ENCODE data around the gene CARD11. TPM values are rescaled to one million over a fixed set of nuclear protein-coding genes. Genes with fewer than 3 reads are reported as not detected.

CARD11 gene
- polyA plus RNA-seq, 1 experiment = not detected

GRCh38 chr7:2939193-2939885, 104.3 kb downstream of the CARD11 start:
- Histone ChIP-seq H3K27me3 (ENCODE audit: control insufficient read depth, insufficient read depth, low read length) (no peaks in the 10 kb centered on the region), H3K36me3 (ENCODE audit: control insufficient read depth, insufficient read depth, low read length) (no peaks in the 10 kb centered on the region), H3K4me3 (ENCODE audit: low read depth, low read length) (no peak overlapping the region)
- TF ChIP-seq CTCF (IDR thresholded peaks at IDR 0.05; ENCODE audit: insufficient read depth, low read depth, low read length) = no peak
- DNase-seq (ENCODE audit: low read depth) = no peak
- CTCF ChIA-PET = no interaction called here
- POLR2A ChIA-PET = no interaction called here

- H3K36me3 ChIP-seq (ENCODE audit: control insufficient read depth, insufficient read depth, low read length) = no peaks in the 10 kb centered on the region
- ChIA-PET CTCF (no interaction called here), POLR2A (no interaction called here)
- H3K27me3 ChIP-seq (ENCODE audit: control insufficient read depth, insufficient read depth, low read length) = no peaks in the 10 kb centered on the region
- DNase-seq (ENCODE audit: low read depth) = no peak
- TF ChIP-seq CTCF (IDR thresholded peaks at IDR 0.05; ENCODE audit: insufficient read depth, low read depth, low read length) = no peak
- H3K4me3 ChIP-seq (ENCODE audit: low read depth, low read length) = no peak overlapping the region
These were observed 105.0 kb downstream of the CARD11 start for GRCh38 chr7:2938514-2939192.

- ChIA-PET CTCF (no interaction called here), POLR2A (no interaction called here)
- DNase-seq (ENCODE audit: low read depth) = no peak
- no peaks in the 10 kb centered on the region for H3K27me3 ChIP-seq (ENCODE audit: control insufficient read depth, insufficient read depth, low read length)
- H3K4me3 ChIP-seq (ENCODE audit: low read depth, low read length) = no peak overlapping the region
- TF ChIP-seq CTCF (IDR thresholded peaks at IDR 0.05; ENCODE audit: insufficient read depth, low read depth, low read length) = no peak
- no peaks in the 10 kb centered on the region for H3K36me3 ChIP-seq (ENCODE audit: control insufficient read depth, insufficient read depth, low read length)
These were observed 105.8 kb downstream of the CARD11 start for GRCh38 chr7:2937701-2938513.

GRCh38 chr7:2936891-2937580, 106.6 kb downstream of the CARD11 start:
- Histone ChIP-seq H3K36me3 (ENCODE audit: control insufficient read depth, insufficient read depth, low read length) (no peaks in the 10 kb centered on the region), H3K27me3 (ENCODE audit: control insufficient read depth, insufficient read depth, low read length) (no peaks in the 10 kb centered on the region), H3K4me3 (ENCODE audit: low read depth, low read length) (no peak overlapping the region)
- no peak for DNase-seq (ENCODE audit: low read depth)
- POLR2A ChIA-PET = no interaction called here
- CTCF ChIA-PET = interaction anchor here (0.7 kb wide), 1 partner anchor 509 kb away, joined by 3 read pairs; no protein-coding TSS in a partner anchor
- TF ChIP-seq CTCF (IDR thresholded peaks at IDR 0.05; ENCODE audit: insufficient read depth, low read depth, low read length) = no peak

- no peak for DNase-seq (ENCODE audit: low read depth)
- H3K36me3 ChIP-seq (ENCODE audit: control insufficient read depth, insufficient read depth, low read length) = no peaks in the 10 kb centered on the region
- no peaks in the 10 kb centered on the region for H3K27me3 ChIP-seq (ENCODE audit: control insufficient read depth, insufficient read depth, low read length)
- no peak overlapping the region for H3K4me3 ChIP-seq (ENCODE audit: low read depth, low read length)
- POLR2A ChIA-PET = no interaction called here
- CTCF ChIA-PET = no interaction called here
- no peak for TF ChIP-seq CTCF (IDR thresholded peaks at IDR 0.05; ENCODE audit: insufficient read depth, low read depth, low read length)
These were observed 107.4 kb downstream of the CARD11 start for GRCh38 chr7:2936301-2936700.

Data from BJ (cell line).